ACC112 (cell line): ENCODE results near the gene CCL3.

Experiments
- H2AFZ ChIP-seq: fragments of 200-600 bp; sonication (generic); one replicate; pipeline ENCODE4 v1.6.0; 2017; ENCODE audit warnings: antibody characterized with exemption, low read length; ENCODE audit not compliant: unreplicated experiment
- H3K27ac ChIP-seq: fragments of 200-600 bp; sonication (generic); 2 replicates; pipeline ENCODE4 v1.5.1; 2014; ENCODE audit warnings: low read depth, mild to moderate bottlenecking, antibody characterized with exemption, low read length, moderate library complexity
- H3K27me3 ChIP-seq: fragments of 200-600 bp; sonication (generic); 2 replicates; pipeline ENCODE4 v1.6.1; 2014; ENCODE audit warnings: mild to moderate bottlenecking, antibody characterized with exemption, low read length, moderate library complexity, mixed read lengths; ENCODE audit not compliant: insufficient read depth
- H3K36me3 ChIP-seq: fragments of 200-600 bp; sonication (generic); 2 replicates; pipeline ENCODE4 v1.6.1; 2016; ENCODE audit warnings: mild to moderate bottlenecking, antibody characterized with exemption, low read length, moderate library complexity, mixed read lengths; ENCODE audit not compliant: insufficient read depth
- H3K4me1 ChIP-seq: fragments of 200-600 bp; sonication (generic); one replicate; pipeline ENCODE4 v1.6.1; 2016; ENCODE audit warnings: low read length, mixed read lengths; ENCODE audit not compliant: insufficient read depth, unreplicated experiment, control insufficient read depth
- H3K4me3 ChIP-seq: fragments of 200-600 bp; sonication (generic); 2 replicates; pipeline ENCODE4 v1.5.1; 2014; ENCODE audit warnings: mild to moderate bottlenecking, low read depth, low read length
- H3K79me2 ChIP-seq: fragments of 200-600 bp; sonication (generic); one replicate; pipeline ENCODE4 v1.6.0; 2016; ENCODE audit warnings: low read length; ENCODE audit not compliant: control insufficient read depth, unreplicated experiment, insufficient read depth

CCL3 gene

GRCh38 chr17:36089888-36090836 lies at the start of gene CCL3:
CCL3 (minus strand) TSS chr17:36090143; CDS start chr17:36090058, 85 bp downstream.
- H3K4me3 ChIP-seq, result no peak within 1 kb of the TSS
- H3K79me2 ChIP-seq, result no peaks in the 10 kb centered on the region
- no peaks in the 10 kb centered on the region for H3K36me3 ChIP-seq
- no peak within 1 kb of the TSS for H3K27ac ChIP-seq
- H3K4me1 ChIP-seq, result no peaks in the 10 kb centered on the region
- peaks cover 52% of the 10 kb centered on the region for H3K27me3 ChIP-seq
- H2AFZ ChIP-seq, result no peak within 1 kb of the TSS

- Histone ChIP-seq H3K27ac (no peak overlapping the region), H3K27me3 (peaks cover 47% of the 10 kb centered on the region), H3K4me1 (no peaks in the 10 kb centered on the region), H3K36me3 (no peaks in the 10 kb centered on the region), H2AFZ (no peak overlapping the region), H3K4me3 (no peak overlapping the region), H3K79me2 (no peaks in the 10 kb centered on the region)
Observed at GRCh38 chr17:36136439-36136838, 46.5 kb upstream of the CCL3 start.

DNA sequence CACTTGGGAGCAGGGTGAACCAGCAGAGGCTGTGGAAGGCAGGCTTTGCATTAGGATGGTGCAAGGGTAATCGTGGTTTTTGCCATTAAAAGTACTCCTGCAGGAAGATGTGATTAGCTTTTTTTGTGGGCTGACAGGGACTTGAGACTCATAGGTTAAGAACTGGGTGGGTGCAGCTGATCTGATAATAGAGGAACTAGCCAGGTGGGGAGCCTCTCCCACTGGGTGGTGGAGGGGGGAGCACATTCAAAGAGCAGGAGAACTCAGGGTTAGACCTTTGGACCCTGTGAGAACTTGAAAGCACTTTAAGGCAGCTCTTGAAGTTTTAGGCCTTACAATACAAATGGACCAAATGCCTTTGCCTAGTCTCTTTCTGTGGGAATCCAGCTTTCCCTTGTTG lies 46.1 kb upstream of the CCL3 start:
- peaks cover 43% of the 10 kb centered on the region for H3K27me3 ChIP-seq
- no peak overlapping the region for H3K27ac ChIP-seq
- no peak overlapping the region for H3K4me3 ChIP-seq
- no peak overlapping the region for H2AFZ ChIP-seq
- no peaks in the 10 kb centered on the region for H3K79me2 ChIP-seq
- H3K4me1 ChIP-seq, result no peaks in the 10 kb centered on the region
- no peaks in the 10 kb centered on the region for H3K36me3 ChIP-seq

GRCh38 chr17:36135465-36135864 lies 45.5 kb upstream of the CCL3 start:
- Histone ChIP-seq H3K79me2 (no peaks in the 10 kb centered on the region), H3K27ac (no peak overlapping the region), H3K36me3 (no peaks in the 10 kb centered on the region), H2AFZ (no peak overlapping the region), H3K4me1 (no peaks in the 10 kb centered on the region), H3K4me3 (no peak overlapping the region), H3K27me3 (peaks cover 45% of the 10 kb centered on the region)

DNA sequence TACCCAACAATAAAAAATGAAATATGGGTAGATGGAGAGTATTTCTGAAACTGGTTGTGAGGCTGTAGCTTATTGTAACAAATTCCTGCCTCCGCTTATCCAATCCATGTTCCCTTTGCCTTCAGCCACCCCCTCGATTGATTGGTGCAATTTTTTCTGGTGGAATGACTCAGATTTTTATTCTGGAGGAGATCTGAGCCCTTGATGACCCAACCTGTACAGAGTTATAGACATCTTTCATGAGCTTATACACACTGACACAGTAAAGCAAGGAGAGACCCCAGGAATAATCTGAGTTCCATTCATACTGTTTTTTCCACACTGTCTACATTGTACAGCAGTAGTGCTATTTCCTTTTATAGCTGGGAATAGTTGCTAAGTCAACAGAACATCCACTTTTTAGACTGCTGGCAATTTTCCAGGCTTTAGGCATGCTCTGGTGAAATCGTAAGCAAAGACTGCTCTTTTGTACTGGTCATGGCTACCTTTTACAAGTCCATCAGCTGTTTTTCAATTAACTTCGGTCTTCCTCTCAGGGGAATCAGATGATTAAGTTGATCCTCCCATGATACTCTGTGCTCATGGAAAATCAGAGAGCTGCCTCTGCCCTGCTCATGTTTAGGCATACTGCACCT lies 43.8 kb upstream of the CCL3 start:
- H3K4me1 ChIP-seq, result no peaks in the 10 kb centered on the region

GRCh38 chr17:36132421-36132831 lies 42.5 kb upstream of the CCL3 start:
- H3K27me3 ChIP-seq, result peaks cover 70% of the 10 kb centered on the region
- no peaks in the 10 kb centered on the region for H3K79me2 ChIP-seq
- no peak overlapping the region for H3K27ac ChIP-seq
- H2AFZ ChIP-seq, result no peak overlapping the region
- no peaks in the 10 kb centered on the region for H3K36me3 ChIP-seq
- no peaks in the 10 kb centered on the region for H3K4me1 ChIP-seq
- no peak overlapping the region for H3K4me3 ChIP-seq

More for the DNA sequence above, 43.8 kb upstream of the CCL3 start:
- H3K4me3 ChIP-seq, result no peak overlapping the region
- H3K27me3 ChIP-seq, result peaks cover 62% of the 10 kb centered on the region
- H2AFZ ChIP-seq, result no peak overlapping the region
- no peak overlapping the region for H3K27ac ChIP-seq
- no peaks in the 10 kb centered on the region for H3K79me2 ChIP-seq
- H3K36me3 ChIP-seq, result no peaks in the 10 kb centered on the region

GRCh38 chr17:36131931-36132330 lies 42.0 kb upstream of the CCL3 start:
- Histone ChIP-seq H3K4me3 (no peak overlapping the region), H2AFZ (no peak overlapping the region), H3K27ac (no peak overlapping the region), H3K4me1 (no peaks in the 10 kb centered on the region), H3K36me3 (no peaks in the 10 kb centered on the region), H3K79me2 (no peaks in the 10 kb centered on the region), H3K27me3 (peaks cover 69% of the 10 kb centered on the region)

- no peak overlapping the region for H3K4me3 ChIP-seq
- H2AFZ ChIP-seq, result no peak overlapping the region
- H3K36me3 ChIP-seq, result no peaks in the 10 kb centered on the region
- H3K79me2 ChIP-seq, result no peaks in the 10 kb centered on the region
- peaks cover 69% of the 10 kb centered on the region for H3K27me3 ChIP-seq
- no peak overlapping the region for H3K27ac ChIP-seq
- H3K4me1 ChIP-seq, result no peaks in the 10 kb centered on the region
Observed at GRCh38 chr17:36131421-36131820, 41.5 kb upstream of the CCL3 start.

DNA sequence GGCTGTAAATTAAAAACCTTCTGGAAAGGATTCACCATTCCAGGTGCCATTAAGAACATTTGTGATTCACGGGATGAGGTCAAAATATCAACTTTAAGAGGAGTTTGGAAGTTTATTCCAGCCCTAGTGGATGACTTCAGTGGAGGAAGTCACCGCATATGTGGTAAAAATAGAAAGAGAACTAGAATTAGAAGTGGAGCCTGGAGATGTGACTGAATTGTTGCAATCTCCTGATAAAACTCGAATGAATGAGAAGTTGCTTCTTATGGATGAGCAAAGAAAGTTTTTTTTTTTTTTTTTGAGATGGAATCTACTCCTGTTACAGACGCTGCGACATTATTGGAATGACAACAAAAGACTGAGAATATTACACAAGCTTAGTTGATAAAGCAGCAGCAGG lies 40.4 kb upstream of the CCL3 start:
- Histone ChIP-seq H3K79me2 (no peaks in the 10 kb centered on the region), H3K27ac (no peak overlapping the region), H3K4me1 (no peaks in the 10 kb centered on the region), H3K36me3 (no peaks in the 10 kb centered on the region), H3K4me3 (no peak overlapping the region), H3K27me3 (peaks cover 65% of the 10 kb centered on the region), H2AFZ (no peak overlapping the region)

DNA sequence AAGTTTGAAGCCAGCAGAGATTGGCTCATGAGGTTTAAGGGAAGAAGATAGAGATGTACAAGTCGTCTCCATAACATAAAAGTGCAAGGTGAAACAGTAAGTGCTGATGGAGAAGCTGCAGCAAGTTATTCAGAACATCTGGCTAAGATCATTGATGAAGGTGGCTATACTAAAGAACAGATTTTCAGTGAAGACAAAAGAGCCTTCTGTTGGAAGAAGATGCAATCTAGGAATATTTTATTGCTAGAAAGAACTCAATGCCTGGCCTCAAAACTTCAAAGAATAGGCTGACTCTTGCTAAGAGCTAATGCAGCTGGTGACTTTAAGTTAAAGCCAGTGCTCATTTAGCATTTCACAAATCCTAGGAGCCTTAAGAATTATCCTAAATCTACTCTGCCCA lies 39.7 kb upstream of the CCL3 start:
- Histone ChIP-seq H3K4me3 (no peak overlapping the region), H3K4me1 (no peaks in the 10 kb centered on the region), H3K36me3 (no peaks in the 10 kb centered on the region), H2AFZ (no peak overlapping the region), H3K79me2 (no peaks in the 10 kb centered on the region), H3K27ac (no peak overlapping the region), H3K27me3 (peaks cover 60% of the 10 kb centered on the region)
